GM20431 (cell line): Measurements from ENCODE around the gene EAF2.

Experiments used
- in situ Hi-C: fragments of 300-500 bp; cut with MseI, MboI; formaldehyde crosslinking; loops from one replicate; pipeline ENCODE4 v1.15.0; 2020; ENCODE audit warnings: low sequenced_read_pairs; ENCODE audit not compliant: unreplicated experiment

The EAF2 gene

GRCh38 chr3:121834671-121835464, at the start of gene EAF2, which contains the start of gene IQCB1:
TSS of gene EAF2 (plus strand) at chr3:121835209. CDS start at chr3:121835286, 77 bp downstream.
TSS of gene IQCB1 (minus strand) at chr3:121835060. CDS start at chr3:121828960, 6,100 bp downstream.
- in situ Hi-C loops: no loop called here

GRCh38 chr3:121786485-121786884, 48.5 kb upstream of the EAF2 start:
- in situ Hi-C loops: no loop called here

GRCh38 chr3:121793078-121793477, 41.9 kb upstream of the EAF2 start:
- in situ Hi-C loops: no loop called here

GRCh38 chr3:121794264-121794983, 40.6 kb upstream of the EAF2 start:
- in situ Hi-C loops: no loop called here

GRCh38 chr3:121796970-121797369, 38.0 kb upstream of the EAF2 start:
- in situ Hi-C loops: no loop called here

- in situ Hi-C loops: no loop called here
Measured at GRCh38 chr3:121800906-121801305, 34.1 kb upstream of the EAF2 start.

- in situ Hi-C loops: no loop called here
Measured at GRCh38 chr3:121803771-121804320, 31.2 kb upstream of the EAF2 start.

GRCh38 chr3:121809249-121809648, 25.8 kb upstream of the EAF2 start:
- in situ Hi-C loops: no loop called here

GRCh38 chr3:121817753-121818152, 17.3 kb upstream of the EAF2 start:
- in situ Hi-C loops: no loop called here

- in situ Hi-C loops: no loop called here
Measured at GRCh38 chr3:121818578-121818977, 16.4 kb upstream of the EAF2 start.

- in situ Hi-C loops: no loop called here
Measured at GRCh38 chr3:121819236-121819635, 15.8 kb upstream of the EAF2 start.

- in situ Hi-C loops: no loop called here
Measured at GRCh38 chr3:121821421-121822199, 13.4 kb upstream of the EAF2 start.

- in situ Hi-C loops: no loop called here
Measured at GRCh38 chr3:121822973-121823372, 12.0 kb upstream of the EAF2 start.

GRCh38 chr3:121834157-121834670, 795 bp upstream of the EAF2 start:
- in situ Hi-C loops: no loop called here

GRCh38 chr3:121835465-121835801, 424 bp downstream of the EAF2 start:
- in situ Hi-C loops: no loop called here

- in situ Hi-C loops: no loop called here
Measured at GRCh38 chr3:121836064-121836463, 1.1 kb downstream of the EAF2 start.

- in situ Hi-C loops: no loop called here
Measured at GRCh38 chr3:121836481-121836880, 1.5 kb downstream of the EAF2 start.

- in situ Hi-C loops: no loop called here
Measured at GRCh38 chr3:121839962-121840361, 5.0 kb downstream of the EAF2 start.

- in situ Hi-C loops: no loop called here
Measured at GRCh38 chr3:121844892-121845291, 9.9 kb downstream of the EAF2 start.

- in situ Hi-C loops: no loop called here
Measured at GRCh38 chr3:121852256-121852655, 17.2 kb downstream of the EAF2 start.
